ENCODE data around the gene BMX. TPM values are rescaled to one million over a fixed set of nuclear protein-coding genes. Genes with fewer than 3 reads are reported as not detected.

The BMX gene
- total and polyA plus RNA-seq, 9 of the 15 experiments (the other 6 are each of a cell fraction or from before 2014, with no cell fraction given) = 0.45 to 4.2 (median 1.8) TPM

GRCh38 chrX:15515931-15516330 is 15.3 kb downstream of the BMX start (continued):
- TF ChIP-seq NKRF (IDR thresholded peaks at IDR 0.05; ENCODE audit: borderline replicate concordance) (no peak), CHD4 (IDR thresholded peaks at IDR 0.05; ENCODE audit: insufficient read depth, insufficient replicate concordance, low read depth, low read length, poor library complexity, severe bottlenecking) (no peak), KAT8 (IDR thresholded peaks at IDR 0.05; ENCODE audit: low read depth) (no peak), ZNF121 (CRISPR knock-in tag; conservative IDR thresholded peaks at IDR 0.05) (no peak), TCF7 (IDR thresholded peaks at IDR 0.05; ENCODE audit: borderline replicate concordance) (no peak), ARNT (IDR thresholded peaks at IDR 0.05) (peak in 1 of 2 experiments; percentile 63; a peak in 2 of 4 replicates), ZBTB1 (CRISPR knock-in tag; IDR thresholded peaks at IDR 0.05; ENCODE audit: borderline replicate concordance, low read depth) (no peak), CCNT2 (IDR thresholded peaks at IDR 0.05; ENCODE audit: borderline replicate concordance, extremely low read depth, insufficient read length, low read depth, low read length) (no peak), SRSF9 (IDR thresholded peaks at IDR 0.05; ENCODE audit: borderline replicate concordance, low read depth, low read length) (no peak), ZNF184 (CRISPR knock-in tag; IDR thresholded peaks at IDR 0.05) (no peak), ZNF253 (CRISPR knock-in tag; conservative IDR thresholded peaks at IDR 0.05) (no peak), NR2C1 (IDR thresholded peaks at IDR 0.05) (0 out of 2 replicates have a peak, but pooled peaks have one; percentile 29), NR2C1 (tag; IDR thresholded peaks at IDR 0.05) (0 out of 2 replicates have a peak, but pooled peaks have one; percentile 37), SAFB2 (IDR thresholded peaks at IDR 0.05; ENCODE audit: borderline replicate concordance, low read depth, low read length, severe bottlenecking) (no peak), FOS (IDR thresholded peaks at IDR 0.05; ENCODE audit: extremely low read depth, insufficient read length) (no peak), ZNF143 (CRISPR knock-in tag; IDR thresholded peaks at IDR 0.05) (no peak), ZNF780A (CRISPR knock-in tag; IDR thresholded peaks at IDR 0.05) (no peak), ZC3H8 (IDR thresholded peaks at IDR 0.05) (no peak), ESRRA (IDR thresholded peaks at IDR 0.05; ENCODE audit: borderline replicate concordance, low read depth) (no peak), ZC3H11A (IDR thresholded peaks at IDR 0.05; ENCODE audit: low read depth, low read length) (no peak)
